SK-N-SH treated with all-trans-retinoic acid at 6 μM for 48 hours (cell line): ENCODE results near the gene PRRC2B.

Source experiments
- ATAC-seq: fragments of 200-7000 bp; cut with Tn5 transposase; 3 replicates; pipeline ENCODE4 v1.9.1; 2020; ENCODE audit warnings: mild to moderate bottlenecking, moderate library complexity
- ARNTL ChIP-seq: fragments of 450-650 bp; formaldehyde crosslinking; IDR thresholded peaks from 2 replicates; pipeline ENCODE4 v1.5.0; 2020; ENCODE audit warnings: low read depth, mild to moderate bottlenecking, moderate library complexity, borderline replicate concordance
- BACH2 ChIP-seq: fragments of 250-450 bp; sonication (Bioruptor Pico); IDR thresholded peaks from 2 replicates; pipeline ENCODE4 v1.9.0; 2021; ENCODE audit warnings: mild to moderate bottlenecking, borderline replicate concordance
- CREB5 ChIP-seq: fragments of 250-450 bp; sonication (Bioruptor Pico); IDR thresholded peaks from 2 replicates; pipeline ENCODE4 v1.5.1; 2020; ENCODE audit warnings: low read depth, mild to moderate bottlenecking, moderate library complexity
- ESRRG ChIP-seq: fragments of 250-450 bp; sonication (Bioruptor Pico); IDR thresholded peaks from 2 replicates; pipeline ENCODE4 v1.6.1; 2021; ENCODE audit warnings: mild to moderate bottlenecking
- GLIS3 ChIP-seq: fragments of 250-450 bp; sonication (Bioruptor Pico); IDR thresholded peaks from 2 replicates; pipeline ENCODE4 v1.5.0; 2020; ENCODE audit warnings: mild to moderate bottlenecking, moderate library complexity
- OSR1 ChIP-seq: fragments of 250-450 bp; sonication (Bioruptor Pico); IDR thresholded peaks from 2 replicates; pipeline ENCODE4 v1.8.0; 2022; ENCODE audit warnings: moderate library complexity, mild to moderate bottlenecking, inconsistent platforms
- PPARA ChIP-seq: fragments of 250-450 bp; sonication (Bioruptor Pico); IDR thresholded peaks from 2 replicates; pipeline ENCODE4 v1.5.0; 2020; ENCODE audit warnings: mild to moderate bottlenecking, borderline replicate concordance
- RARB ChIP-seq: fragments of 250-450 bp; sonication (Bioruptor Pico); IDR thresholded peaks from 2 replicates; pipeline ENCODE4 v1.8.0; 2021; ENCODE audit warnings: mild to moderate bottlenecking, moderate library complexity
- SNAI2 ChIP-seq: fragments of 250-450 bp; sonication (Bioruptor Pico); IDR thresholded peaks from 2 replicates; pipeline ENCODE4 v1.5.0; 2020; ENCODE audit warnings: mild to moderate bottlenecking, moderate library complexity
- ZC3H10 ChIP-seq: fragments of 250-450 bp; sonication (Bioruptor Pico); IDR thresholded peaks from 2 replicates; pipeline ENCODE4 v1.5.1; 2021; ENCODE audit warnings: mild to moderate bottlenecking, moderate library complexity
- ZFP3 ChIP-seq: fragments of 250-450 bp; sonication (Bioruptor Pico); IDR thresholded peaks from 2 replicates; pipeline ENCODE4 v1.5.0; 2020; ENCODE audit warnings: mild to moderate bottlenecking, moderate library complexity
- ZFP30 ChIP-seq: fragments of 450-650 bp; formaldehyde crosslinking; IDR thresholded peaks from 2 replicates; pipeline ENCODE4 v1.5.0; 2022; ENCODE audit warnings: mild to moderate bottlenecking, moderate library complexity
- ZNF565 ChIP-seq: fragments of 450-650 bp; formaldehyde crosslinking; conservative IDR thresholded peaks from 2 replicates; pipeline ENCODE4 v1.5.0; 2020; ENCODE audit warnings: low read depth, mild to moderate bottlenecking, moderate library complexity
- ZNF70 ChIP-seq: fragments of 450-650 bp; formaldehyde crosslinking; IDR thresholded peaks from 2 replicates; pipeline ENCODE4 v1.5.0; 2020; ENCODE audit warnings: mild to moderate bottlenecking, moderate library complexity
- ZNF8 ChIP-seq: fragments of 450-650 bp; formaldehyde crosslinking; IDR thresholded peaks from 2 replicates; pipeline ENCODE4 v1.5.0; 2020; ENCODE audit warnings: mild to moderate bottlenecking, moderate library complexity
- TF ChIP-seq, protein P1 (sequence below): fragments of 250-450 bp; sonication (Bioruptor Pico); IDR thresholded peaks from 2 replicates; pipeline ENCODE4 v1.8.0; 2021; ENCODE audit warnings: low read depth, mild to moderate bottlenecking, moderate library complexity, borderline replicate concordance
- TF ChIP-seq, protein P2 (sequence below): fragments of 250-450 bp; sonication (Bioruptor Pico); IDR thresholded peaks from 2 replicates; pipeline ENCODE4 v1.5.0; 2020; ENCODE audit warnings: mild to moderate bottlenecking, moderate library complexity
- TF ChIP-seq, protein P3 (sequence below): fragments of 250-450 bp; sonication (Bioruptor Pico); IDR thresholded peaks from 2 replicates; pipeline ENCODE4 v1.5.1; 2021; ENCODE audit warnings: mild to moderate bottlenecking, moderate library complexity
- TF ChIP-seq, protein P4 (sequence below): fragments of 250-450 bp; sonication (Bioruptor Pico); IDR thresholded peaks from 2 replicates; pipeline ENCODE4 v1.8.0; 2020; ENCODE audit warnings: mild to moderate bottlenecking, moderate library complexity, borderline replicate concordance

The PRRC2B gene

DNA sequence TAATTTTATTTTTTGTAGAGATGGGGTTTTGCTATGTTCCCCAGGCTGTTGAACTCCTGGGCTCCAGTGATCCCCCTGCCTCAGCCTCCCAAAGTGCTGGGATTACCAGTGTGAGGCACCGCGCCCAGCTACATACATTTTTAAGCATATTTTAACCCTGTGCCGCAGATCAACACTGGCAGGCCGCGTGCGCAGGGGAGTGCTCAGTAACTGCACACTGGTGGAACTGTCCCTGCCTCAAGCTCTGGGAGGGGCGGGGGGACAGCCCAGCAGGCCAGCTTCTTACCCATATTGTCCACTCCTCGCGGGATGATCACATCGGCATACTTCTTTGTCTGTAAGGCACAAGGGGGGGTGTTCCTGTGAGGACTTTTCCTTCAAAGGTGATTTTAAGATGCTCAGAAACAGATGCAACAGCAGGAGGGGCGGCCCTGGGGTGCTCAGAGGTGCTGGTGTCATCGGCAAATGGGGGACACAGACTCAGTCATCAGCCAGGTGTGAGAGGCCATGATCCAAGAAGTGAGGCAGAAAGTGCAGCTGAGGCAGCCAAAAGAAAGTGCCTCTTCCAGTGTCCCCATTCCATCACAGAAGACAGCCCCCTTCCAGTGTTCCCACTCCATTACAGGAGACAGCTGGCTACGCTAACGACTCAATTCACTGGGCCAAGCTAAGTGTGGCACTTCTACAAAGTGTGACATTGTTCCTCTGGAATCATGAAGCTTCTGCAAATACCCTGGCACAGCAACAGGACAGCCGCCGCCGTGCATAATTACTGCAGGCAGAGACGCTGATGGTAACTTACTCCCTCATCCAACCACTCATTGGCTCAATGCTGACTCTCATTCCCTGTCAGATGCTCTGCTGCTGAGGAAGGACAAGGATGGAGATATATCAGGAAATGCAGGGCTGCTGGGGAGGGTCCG, 132.0 kb downstream of the PRRC2B start:
- TF ChIP-seq ZFP3 (CRISPR knock-in tag) (no peak), ZNF70 (CRISPR knock-in tag) (no peak), PPARA (CRISPR knock-in tag) (no peak), OSR1 (CRISPR knock-in tag) (no peak)
- ATAC-seq = no peak

- TF ChIP-seq ZNF8 (CRISPR knock-in tag) (no peak), SNAI2 (CRISPR knock-in tag) (no peak), ZFP30 (CRISPR knock-in tag) (no peak), BACH2 (no peak)
- no peak for ATAC-seq
Measured at GRCh38 chr9:131528186-131528585, 134.3 kb downstream of the PRRC2B start.

DNA sequence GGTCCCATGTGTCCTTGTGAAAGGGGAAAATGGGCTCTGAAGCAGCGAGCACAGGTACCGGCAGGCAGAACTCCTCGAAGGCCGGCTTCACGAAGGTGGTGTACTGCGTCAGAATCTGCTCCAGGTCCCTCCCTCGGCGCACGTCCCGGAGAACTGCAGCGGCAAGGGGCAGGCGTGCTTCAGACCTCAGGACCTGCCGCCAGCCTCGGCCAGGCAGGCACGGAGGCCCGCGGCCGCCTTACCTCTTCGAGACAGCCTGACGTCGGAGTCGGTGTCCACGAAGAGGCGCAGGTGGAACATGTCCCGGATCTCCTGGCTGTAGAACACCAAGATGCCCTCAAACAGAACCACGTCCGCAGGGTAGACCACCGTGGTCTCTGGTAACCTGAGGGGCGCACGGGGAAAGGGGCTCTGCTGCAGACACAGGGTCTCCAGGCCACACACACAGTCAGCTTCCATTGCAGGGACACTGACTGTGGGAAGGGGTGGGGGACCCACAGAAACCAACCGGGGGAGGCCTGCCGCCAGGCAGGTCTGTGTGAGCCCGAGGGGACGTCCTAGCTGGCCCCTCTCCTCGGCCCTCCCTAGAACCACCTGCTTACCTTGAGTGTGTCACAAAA, 135.1 kb downstream of the PRRC2B start:
- no peak for ATAC-seq
- TF ChIP-seq ARNTL (CRISPR knock-in tag) (no peak), GLIS3 (CRISPR knock-in tag) (no peak), ZFP30 (CRISPR knock-in tag) (no peak), ZNF565 (CRISPR knock-in tag) (no peak), BACH2 (no peak), ZC3H10 (CRISPR knock-in tag) (no peak), OSR1 (CRISPR knock-in tag) (no peak), ZNF70 (CRISPR knock-in tag) (no peak), PPARA (CRISPR knock-in tag) (no peak), RARB (CRISPR knock-in tag) (no peak), ZFP3 (CRISPR knock-in tag) (no peak), ZNF8 (CRISPR knock-in tag) (no peak), ESRRG (no peak), CREB5 (CRISPR knock-in tag) (no peak)
- TF ChIP-seq, protein P1, sequence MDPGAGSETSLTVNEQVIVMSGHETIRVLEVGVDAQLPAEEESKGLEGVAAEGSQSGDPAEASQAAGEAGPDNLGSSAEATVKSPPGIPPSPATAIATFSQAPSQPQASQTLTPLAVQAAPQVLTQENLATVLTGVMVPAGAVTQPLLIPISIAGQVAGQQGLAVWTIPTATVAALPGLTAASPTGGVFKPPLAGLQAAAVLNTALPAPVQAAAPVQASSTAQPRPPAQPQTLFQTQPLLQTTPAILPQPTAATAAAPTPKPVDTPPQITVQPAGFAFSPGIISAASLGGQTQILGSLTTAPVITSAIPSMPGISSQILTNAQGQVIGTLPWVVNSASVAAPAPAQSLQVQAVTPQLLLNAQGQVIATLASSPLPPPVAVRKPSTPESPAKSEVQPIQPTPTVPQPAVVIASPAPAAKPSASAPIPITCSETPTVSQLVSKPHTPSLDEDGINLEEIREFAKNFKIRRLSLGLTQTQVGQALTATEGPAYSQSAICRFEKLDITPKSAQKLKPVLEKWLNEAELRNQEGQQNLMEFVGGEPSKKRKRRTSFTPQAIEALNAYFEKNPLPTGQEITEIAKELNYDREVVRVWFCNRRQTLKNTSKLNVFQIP (CRISPR knock-in tag) = no peak
- TF ChIP-seq, protein P2, sequence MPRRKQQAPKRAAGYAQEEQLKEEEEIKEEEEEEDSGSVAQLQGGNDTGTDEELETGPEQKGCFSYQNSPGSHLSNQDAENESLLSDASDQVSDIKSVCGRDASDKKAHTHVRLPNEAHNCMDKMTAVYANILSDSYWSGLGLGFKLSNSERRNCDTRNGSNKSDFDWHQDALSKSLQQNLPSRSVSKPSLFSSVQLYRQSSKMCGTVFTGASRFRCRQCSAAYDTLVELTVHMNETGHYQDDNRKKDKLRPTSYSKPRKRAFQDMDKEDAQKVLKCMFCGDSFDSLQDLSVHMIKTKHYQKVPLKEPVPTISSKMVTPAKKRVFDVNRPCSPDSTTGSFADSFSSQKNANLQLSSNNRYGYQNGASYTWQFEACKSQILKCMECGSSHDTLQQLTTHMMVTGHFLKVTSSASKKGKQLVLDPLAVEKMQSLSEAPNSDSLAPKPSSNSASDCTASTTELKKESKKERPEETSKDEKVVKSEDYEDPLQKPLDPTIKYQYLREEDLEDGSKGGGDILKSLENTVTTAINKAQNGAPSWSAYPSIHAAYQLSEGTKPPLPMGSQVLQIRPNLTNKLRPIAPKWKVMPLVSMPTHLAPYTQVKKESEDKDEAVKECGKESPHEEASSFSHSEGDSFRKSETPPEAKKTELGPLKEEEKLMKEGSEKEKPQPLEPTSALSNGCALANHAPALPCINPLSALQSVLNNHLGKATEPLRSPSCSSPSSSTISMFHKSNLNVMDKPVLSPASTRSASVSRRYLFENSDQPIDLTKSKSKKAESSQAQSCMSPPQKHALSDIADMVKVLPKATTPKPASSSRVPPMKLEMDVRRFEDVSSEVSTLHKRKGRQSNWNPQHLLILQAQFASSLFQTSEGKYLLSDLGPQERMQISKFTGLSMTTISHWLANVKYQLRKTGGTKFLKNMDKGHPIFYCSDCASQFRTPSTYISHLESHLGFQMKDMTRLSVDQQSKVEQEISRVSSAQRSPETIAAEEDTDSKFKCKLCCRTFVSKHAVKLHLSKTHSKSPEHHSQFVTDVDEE (CRISPR knock-in tag) = no peak
- TF ChIP-seq, protein P3, sequence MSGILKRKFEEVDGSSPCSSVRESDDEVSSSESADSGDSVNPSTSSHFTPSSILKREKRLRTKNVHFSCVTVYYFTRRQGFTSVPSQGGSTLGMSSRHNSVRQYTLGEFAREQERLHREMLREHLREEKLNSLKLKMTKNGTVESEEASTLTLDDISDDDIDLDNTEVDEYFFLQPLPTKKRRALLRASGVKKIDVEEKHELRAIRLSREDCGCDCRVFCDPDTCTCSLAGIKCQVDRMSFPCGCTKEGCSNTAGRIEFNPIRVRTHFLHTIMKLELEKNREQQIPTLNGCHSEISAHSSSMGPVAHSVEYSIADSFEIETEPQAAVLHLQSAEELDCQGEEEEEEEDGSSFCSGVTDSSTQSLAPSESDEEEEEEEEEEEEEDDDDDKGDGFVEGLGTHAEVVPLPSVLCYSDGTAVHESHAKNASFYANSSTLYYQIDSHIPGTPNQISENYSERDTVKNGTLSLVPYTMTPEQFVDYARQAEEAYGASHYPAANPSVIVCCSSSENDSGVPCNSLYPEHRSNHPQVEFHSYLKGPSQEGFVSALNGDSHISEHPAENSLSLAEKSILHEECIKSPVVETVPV (CRISPR knock-in tag) = no peak
- TF ChIP-seq, protein P4, sequence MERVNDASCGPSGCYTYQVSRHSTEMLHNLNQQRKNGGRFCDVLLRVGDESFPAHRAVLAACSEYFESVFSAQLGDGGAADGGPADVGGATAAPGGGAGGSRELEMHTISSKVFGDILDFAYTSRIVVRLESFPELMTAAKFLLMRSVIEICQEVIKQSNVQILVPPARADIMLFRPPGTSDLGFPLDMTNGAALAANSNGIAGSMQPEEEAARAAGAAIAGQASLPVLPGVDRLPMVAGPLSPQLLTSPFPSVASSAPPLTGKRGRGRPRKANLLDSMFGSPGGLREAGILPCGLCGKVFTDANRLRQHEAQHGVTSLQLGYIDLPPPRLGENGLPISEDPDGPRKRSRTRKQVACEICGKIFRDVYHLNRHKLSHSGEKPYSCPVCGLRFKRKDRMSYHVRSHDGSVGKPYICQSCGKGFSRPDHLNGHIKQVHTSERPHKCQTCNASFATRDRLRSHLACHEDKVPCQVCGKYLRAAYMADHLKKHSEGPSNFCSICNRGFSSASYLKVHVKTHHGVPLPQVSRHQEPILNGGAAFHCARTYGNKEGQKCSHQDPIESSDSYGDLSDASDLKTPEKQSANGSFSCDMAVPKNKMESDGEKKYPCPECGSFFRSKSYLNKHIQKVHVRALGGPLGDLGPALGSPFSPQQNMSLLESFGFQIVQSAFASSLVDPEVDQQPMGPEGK = no peak
